Measurements from ENCODE around the gene GARIN5B. TPM values are rescaled to one million over a fixed set of nuclear protein-coding genes. Genes with fewer than 3 reads are reported as not detected.

GARIN5B gene
- total RNA-seq, 1 donor from 2014 or later, result 0.27 TPM

- peaks cover 6% of the 10 kb centered on the region for H3K4me1 Mint-ChIP-seq
- H3K27me3 Mint-ChIP-seq (ENCODE audit: low read depth), result no peaks in the 10 kb centered on the region
- H3K36me3 Mint-ChIP-seq, result peaks cover 17% of the 10 kb centered on the region
- H3K4me3 Mint-ChIP-seq, result no peak overlapping the region
- no peak overlapping the region for H3K27ac Mint-ChIP-seq
- no peak for TF ChIP-seq CTCF (IDR thresholded peaks at IDR 0.05; ENCODE audit: unreplicated experiment)
- H3K9me3 Mint-ChIP-seq, result no peaks in the 10 kb centered on the region
- no peak for DNase-seq (ENCODE audit: low spot score in 2 of 2, unreplicated experiment in 2 of 2)
Observed at GRCh38 chr19:55311797-55312196, 51.3 kb downstream of the GARIN5B start.

- no peaks in the 10 kb centered on the region for H3K9me3 Mint-ChIP-seq
- no peak for DNase-seq (ENCODE audit: low spot score in 2 of 2, unreplicated experiment in 2 of 2)
- H3K4me3 Mint-ChIP-seq, result no peak overlapping the region
- no peak overlapping the region for H3K27ac Mint-ChIP-seq
- peaks cover 19% of the 10 kb centered on the region for H3K36me3 Mint-ChIP-seq
- H3K27me3 Mint-ChIP-seq (ENCODE audit: low read depth), result no peaks in the 10 kb centered on the region
- peaks cover 6% of the 10 kb centered on the region for H3K4me1 Mint-ChIP-seq
- TF ChIP-seq CTCF (IDR thresholded peaks at IDR 0.05; ENCODE audit: unreplicated experiment), result no peak
Observed at GRCh38 chr19:55311397-55311796, 51.7 kb downstream of the GARIN5B start.

GRCh38 chr19:55310498-55310897 is 52.6 kb downstream of the GARIN5B start:
- TF ChIP-seq CTCF (IDR thresholded peaks at IDR 0.05; ENCODE audit: unreplicated experiment), result no peak
- peaks cover 6% of the 10 kb centered on the region for H3K4me1 Mint-ChIP-seq
- H3K4me3 Mint-ChIP-seq, result no peak overlapping the region
- DNase-seq (ENCODE audit: low spot score in 2 of 2, unreplicated experiment in 2 of 2), result no peak
- no peak overlapping the region for H3K27ac Mint-ChIP-seq
- peaks cover 21% of the 10 kb centered on the region for H3K36me3 Mint-ChIP-seq
- no peaks in the 10 kb centered on the region for H3K27me3 Mint-ChIP-seq (ENCODE audit: low read depth)
- H3K9me3 Mint-ChIP-seq, result no peaks in the 10 kb centered on the region

- TF ChIP-seq CTCF (IDR thresholded peaks at IDR 0.05; ENCODE audit: unreplicated experiment), result no peak
- DNase-seq (ENCODE audit: low spot score in 2 of 2, unreplicated experiment in 2 of 2), result no peak
- H3K27ac Mint-ChIP-seq, result no peak overlapping the region
- no peak overlapping the region for H3K4me3 Mint-ChIP-seq
- no peaks in the 10 kb centered on the region for H3K27me3 Mint-ChIP-seq (ENCODE audit: low read depth)
- H3K36me3 Mint-ChIP-seq, result peaks cover 24% of the 10 kb centered on the region
- H3K4me1 Mint-ChIP-seq, result peaks cover 6% of the 10 kb centered on the region
- no peaks in the 10 kb centered on the region for H3K9me3 Mint-ChIP-seq
Observed at GRCh38 chr19:55309448-55309847, 53.6 kb downstream of the GARIN5B start.

GRCh38 chr19:55308281-55308680 is 54.8 kb downstream of the GARIN5B start:
- Mint-ChIP-seq H3K27me3 (ENCODE audit: low read depth) (no peaks in the 10 kb centered on the region), H3K27ac (no peak overlapping the region), H3K4me3 (no peak overlapping the region), H3K36me3 (peaks cover 27% of the 10 kb centered on the region), H3K9me3 (no peaks in the 10 kb centered on the region), H3K4me1 (peaks cover 2% of the 10 kb centered on the region)
- TF ChIP-seq CTCF (IDR thresholded peaks at IDR 0.05; ENCODE audit: unreplicated experiment), result no peak
- no peak for DNase-seq (ENCODE audit: low spot score in 2 of 2, unreplicated experiment in 2 of 2)

- peaks cover 29% of the 10 kb centered on the region for H3K36me3 Mint-ChIP-seq
- no peaks in the 10 kb centered on the region for H3K27me3 Mint-ChIP-seq (ENCODE audit: low read depth)
- no peak overlapping the region for H3K4me3 Mint-ChIP-seq
- peaks cover 4% of the 10 kb centered on the region for H3K4me1 Mint-ChIP-seq
- TF ChIP-seq CTCF (IDR thresholded peaks at IDR 0.05; ENCODE audit: unreplicated experiment), result no peak
- no peaks in the 10 kb centered on the region for H3K9me3 Mint-ChIP-seq
- no peak overlapping the region for H3K27ac Mint-ChIP-seq
- DNase-seq (ENCODE audit: low spot score in 2 of 2, unreplicated experiment in 2 of 2), result no peak
Observed at GRCh38 chr19:55306712-55307111, 56.3 kb downstream of the GARIN5B start.
